Breast epithelium (tissue), 4 donors: ENCODE data around the gene CHCHD10. TPM values are rescaled to one million over a fixed set of nuclear protein-coding genes. Genes with fewer than 3 reads are reported as not detected.

Experiments used
- DNase-seq, 2 donors: peaks; one replicate each; pipeline ENCODE4 v3.0.0-alpha.2; 2019; ENCODE audit warnings: low spot score in 2 of 2
- H3K27ac ChIP-seq, 2 donors: fragments of 200-600 bp; sonication (generic) in 1 of 2; one replicate each; pipeline ENCODE4 v1.5.1; 2016 to 2019; ENCODE audit warnings: mild to moderate bottlenecking in 1 of 2
- H3K27me3 ChIP-seq, 2 donors: fragments of 200-600 bp; sonication (generic) in 1 of 2; one replicate each; pipeline versions ENCODE4 v1.5.1 to v1.6.0; 2017 to 2019; ENCODE audit warnings: control low read depth in 1 of 2, mild to moderate bottlenecking in 1 of 2
- H3K36me3 ChIP-seq: fragments of 200-600 bp; one replicate; pipeline ENCODE4 v1.5.1; 2019
- H3K4me1 ChIP-seq, 2 donors: fragments of 200-600 bp; sonication (generic); one replicate each; pipeline ENCODE4 v1.5.1; 2016 to 2019; ENCODE audit warnings: control low read depth in 1 of 2
- H3K4me3 ChIP-seq, 3 donors: fragments of 200-600 bp; sonication (generic); 1 replicate in 2 of 3; 2 replicates in 1 of 3; pipeline ENCODE4 v1.5.1; 2016 to 2019; ENCODE audit warnings: mild to moderate bottlenecking in 3 of 3, moderate library complexity in 2 of 3
- H3K9me3 ChIP-seq, 2 donors: fragments of 200-600 bp; sonication (generic) in 1 of 2; one replicate each; pipeline ENCODE4 v1.5.1; 2016 to 2019; ENCODE audit warnings: control low read depth in 1 of 2
- POLR2A ChIP-seq: fragments of 450-650 bp; IDR thresholded peaks from one replicate; pipeline ENCODE4 v1.6.1; 2016; ENCODE audit warnings: antibody characterized with exemption, mild to moderate bottlenecking, moderate library complexity
- POLR2AphosphoS5 ChIP-seq, 3 donors: sonication (generic); formaldehyde crosslinking; IDR thresholded peaks; one replicate each; pipeline ENCODE4 v1.6.1; 2017; ENCODE audit warnings: antibody characterized with exemption in 3 of 3
- intact Hi-C: fragments of 100-400 bp; cut with DNase I; formaldehyde crosslinking; loops from one replicate; pipeline ENCODE4 v1.15.1; 2023; ENCODE audit warnings: low total_unique reads
- total RNA-seq, 3 donors: library from RNA; depleted of rRNA; stranded (reverse); fragments of >200 nt; gene quantifications; one replicate each; pipeline ENCODE4 v1.1.0, GENCODE V29; 2016
- TF ChIP-seq, protein P1 (sequence below), 3 donors: fragments of 450-650 bp; IDR thresholded peaks; one replicate each; pipeline ENCODE4 v1.5.1; 2016 to 2017; ENCODE audit warnings: antibody characterized with exemption in 3 of 3, mild to moderate bottlenecking in 3 of 3, moderate library complexity in 3 of 3

The CHCHD10 gene
- total RNA-seq, 3 donors from 2014 or later = 5.6 to 22.8 (median 21.4) TPM

DNA sequence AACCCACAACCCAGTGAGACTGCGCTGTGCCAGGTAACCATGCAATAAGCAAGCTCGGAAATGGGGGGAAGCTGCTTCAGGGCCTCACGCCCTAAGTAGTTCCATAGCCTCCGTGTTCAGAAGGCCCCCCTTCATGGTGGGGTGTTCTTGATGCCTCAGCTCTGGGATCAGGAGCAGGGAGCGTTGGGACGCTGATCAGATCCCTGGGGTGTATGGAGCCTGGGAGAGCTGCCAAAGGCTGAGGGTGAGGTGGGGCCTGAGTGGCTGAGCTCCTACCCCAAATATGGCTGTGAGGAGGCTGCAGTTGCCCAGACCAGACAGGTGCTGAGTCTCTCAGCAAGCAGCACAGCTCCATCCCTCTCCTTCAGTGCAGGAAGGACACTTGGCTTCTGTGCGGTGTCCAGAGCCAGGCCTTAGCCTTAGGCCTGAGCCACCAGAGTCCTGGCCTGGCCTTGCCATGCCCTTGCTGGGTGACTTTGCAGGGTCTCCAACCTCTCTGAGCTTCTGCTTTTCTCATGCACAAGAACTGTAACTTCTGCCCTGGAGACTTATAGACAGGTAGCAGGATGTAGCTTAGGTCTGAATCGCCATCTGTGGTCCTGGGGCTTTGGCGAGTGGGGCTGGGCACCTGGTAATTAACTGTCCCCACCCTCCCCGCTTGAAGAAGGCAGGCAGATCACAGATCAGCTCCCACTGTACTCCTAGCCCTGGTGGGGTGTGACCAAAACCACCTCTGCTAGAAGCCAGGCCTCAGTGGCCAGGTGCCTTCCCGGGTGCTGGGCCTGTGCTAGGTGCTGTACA lies 10.2 kb upstream of the CHCHD10 start:
- Histone ChIP-seq H3K4me1 (peaks cover 0 to 4% of the 10 kb centered on the region in 2 donors), H3K27me3 (no peaks in the 10 kb centered on the region), H3K4me3 (no peak overlapping the region), H3K27ac (no peak overlapping the region), H3K9me3 (no peaks in the 10 kb centered on the region), H3K36me3 (no peaks in the 10 kb centered on the region)
- TF ChIP-seq POLR2AphosphoS5 (IDR thresholded peaks at IDR 0.05) (no peak), POLR2A (no peak)
- TF ChIP-seq, protein P1, sequence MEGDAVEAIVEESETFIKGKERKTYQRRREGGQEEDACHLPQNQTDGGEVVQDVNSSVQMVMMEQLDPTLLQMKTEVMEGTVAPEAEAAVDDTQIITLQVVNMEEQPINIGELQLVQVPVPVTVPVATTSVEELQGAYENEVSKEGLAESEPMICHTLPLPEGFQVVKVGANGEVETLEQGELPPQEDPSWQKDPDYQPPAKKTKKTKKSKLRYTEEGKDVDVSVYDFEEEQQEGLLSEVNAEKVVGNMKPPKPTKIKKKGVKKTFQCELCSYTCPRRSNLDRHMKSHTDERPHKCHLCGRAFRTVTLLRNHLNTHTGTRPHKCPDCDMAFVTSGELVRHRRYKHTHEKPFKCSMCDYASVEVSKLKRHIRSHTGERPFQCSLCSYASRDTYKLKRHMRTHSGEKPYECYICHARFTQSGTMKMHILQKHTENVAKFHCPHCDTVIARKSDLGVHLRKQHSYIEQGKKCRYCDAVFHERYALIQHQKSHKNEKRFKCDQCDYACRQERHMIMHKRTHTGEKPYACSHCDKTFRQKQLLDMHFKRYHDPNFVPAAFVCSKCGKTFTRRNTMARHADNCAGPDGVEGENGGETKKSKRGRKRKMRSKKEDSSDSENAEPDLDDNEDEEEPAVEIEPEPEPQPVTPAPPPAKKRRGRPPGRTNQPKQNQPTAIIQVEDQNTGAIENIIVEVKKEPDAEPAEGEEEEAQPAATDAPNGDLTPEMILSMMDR (IDR thresholded peaks at IDR 0.05) = no peak
- intact Hi-C loops = loop anchor here (10.0 kb wide), 1 partner anchor 57 kb away; the partner anchor contains the start of gene DERL3
- DNase-seq = no peak

GRCh38 chr22:23775779-23776375 lies 8.1 kb upstream of the CHCHD10 start:
- H3K36me3 ChIP-seq = no peaks in the 10 kb centered on the region
- DNase-seq = no peak
- H3K9me3 ChIP-seq = no peaks in the 10 kb centered on the region
- no peak overlapping the region for H3K4me3 ChIP-seq
- intact Hi-C loops = loop anchor here (10.0 kb wide), 1 partner anchor 59 kb away; the partner anchor contains the start of gene DERL3
- peaks cover 0 to 6% of the 10 kb centered on the region in 2 donors for H3K4me1 ChIP-seq
- TF ChIP-seq, protein P1 (IDR thresholded peaks at IDR 0.05) = no peak
- TF ChIP-seq POLR2AphosphoS5 (IDR thresholded peaks at IDR 0.05) = no peak
- no peak for TF ChIP-seq POLR2A
- no peaks in the 10 kb centered on the region for H3K27me3 ChIP-seq
- no peak overlapping the region for H3K27ac ChIP-seq

DNA sequence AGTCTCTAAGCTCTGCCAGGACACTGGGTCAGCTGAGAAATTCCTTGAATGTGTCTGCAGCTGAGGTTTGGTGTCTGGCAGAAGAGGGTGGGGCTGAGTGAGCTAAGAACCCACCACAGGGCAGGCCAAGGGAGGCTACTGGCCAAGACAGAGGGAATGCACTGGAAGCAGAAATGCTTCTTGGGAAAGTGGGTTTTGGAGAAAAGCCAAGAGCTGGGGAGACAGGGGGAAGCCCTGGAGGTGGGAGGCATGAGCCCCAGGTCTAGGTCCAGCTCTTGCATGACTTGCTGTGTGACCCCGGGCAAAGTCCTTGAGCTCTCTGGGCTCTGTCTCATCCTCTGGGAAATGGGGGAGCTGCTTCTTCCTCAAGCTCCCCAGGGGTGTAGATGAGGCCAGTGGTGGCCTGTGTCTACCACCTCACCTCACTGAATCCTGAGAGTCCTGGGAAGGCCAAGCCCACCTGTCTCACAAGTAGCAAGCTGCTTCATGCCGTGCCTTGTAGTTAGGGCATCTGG lies 7.2 kb upstream of the CHCHD10 start:
- no peak overlapping the region for H3K27ac ChIP-seq
- H3K4me1 ChIP-seq = peaks cover 0 to 6% of the 10 kb centered on the region in 2 donors
- no peaks in the 10 kb centered on the region for H3K27me3 ChIP-seq
- no peak for DNase-seq
- no peaks in the 10 kb centered on the region for H3K9me3 ChIP-seq
- no peak for TF ChIP-seq POLR2AphosphoS5 (IDR thresholded peaks at IDR 0.05)
- no peak for TF ChIP-seq POLR2A
- TF ChIP-seq, protein P1 (IDR thresholded peaks at IDR 0.05) = no peak
- no peaks in the 10 kb centered on the region for H3K36me3 ChIP-seq
- intact Hi-C loops = loop anchor here (10.0 kb wide), 1 partner anchor 60 kb away; the partner anchor contains the start of gene DERL3
- no peak overlapping the region for H3K4me3 ChIP-seq

GRCh38 chr22:23774114-23774921 lies 6.5 kb upstream of the CHCHD10 start:
- TF ChIP-seq POLR2AphosphoS5 (IDR thresholded peaks at IDR 0.05) (no peak), POLR2A (no peak)
- TF ChIP-seq, protein P1 (IDR thresholded peaks at IDR 0.05) = no peak
- intact Hi-C loops = loop anchor here (10.0 kb wide), 1 partner anchor 60 kb away; the partner anchor contains the start of gene DERL3
- Histone ChIP-seq H3K36me3 (no peaks in the 10 kb centered on the region), H3K4me3 (no peak overlapping the region), H3K4me1 (peaks cover 0 to 6% of the 10 kb centered on the region in 2 donors), H3K27me3 (no peaks in the 10 kb centered on the region), H3K9me3 (no peaks in the 10 kb centered on the region), H3K27ac (no peak overlapping the region)
- DNase-seq = no peak
